ENCODE measurements around the gene RBSN. TPM values are rescaled to one million over a fixed set of nuclear protein-coding genes. Genes with fewer than 3 reads are reported as not detected.

The RBSN gene
- total RNA-seq, 4 donors from 2014 or later, result 16.0 to 25.0 (median 18.2) TPM

DNA sequence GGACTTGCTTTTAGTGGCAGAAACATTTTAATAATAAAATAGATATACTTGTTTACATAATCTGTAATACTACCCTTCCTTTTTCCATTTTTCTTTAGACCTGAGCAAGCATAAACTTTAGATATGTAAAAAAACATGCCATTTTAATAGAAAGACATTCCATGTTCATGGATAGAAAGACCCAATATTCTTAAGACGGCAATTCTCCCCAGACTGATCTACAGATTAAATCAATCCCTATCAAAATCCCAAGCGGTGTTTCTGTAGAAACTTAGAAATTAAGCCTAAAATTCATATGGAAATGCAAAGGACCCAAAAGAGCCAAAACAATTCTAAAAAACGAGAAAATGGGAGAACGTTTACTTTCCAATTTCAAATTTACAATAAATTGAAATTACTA, 45.4 kb downstream of the RBSN start:
- Histone ChIP-seq H3K27me3 (no peaks in the 10 kb centered on the region), H3K27ac (no peak overlapping the region), H3K9me3 (no peaks in the 10 kb centered on the region), H3K4me1 (no peaks in the 10 kb centered on the region), H3K36me3 (peaks cover 8 to 100% (median 26%) of the 10 kb centered on the region in 3 donors), H3K4me3 (no peak overlapping the region)
- TF ChIP-seq, protein P1, sequence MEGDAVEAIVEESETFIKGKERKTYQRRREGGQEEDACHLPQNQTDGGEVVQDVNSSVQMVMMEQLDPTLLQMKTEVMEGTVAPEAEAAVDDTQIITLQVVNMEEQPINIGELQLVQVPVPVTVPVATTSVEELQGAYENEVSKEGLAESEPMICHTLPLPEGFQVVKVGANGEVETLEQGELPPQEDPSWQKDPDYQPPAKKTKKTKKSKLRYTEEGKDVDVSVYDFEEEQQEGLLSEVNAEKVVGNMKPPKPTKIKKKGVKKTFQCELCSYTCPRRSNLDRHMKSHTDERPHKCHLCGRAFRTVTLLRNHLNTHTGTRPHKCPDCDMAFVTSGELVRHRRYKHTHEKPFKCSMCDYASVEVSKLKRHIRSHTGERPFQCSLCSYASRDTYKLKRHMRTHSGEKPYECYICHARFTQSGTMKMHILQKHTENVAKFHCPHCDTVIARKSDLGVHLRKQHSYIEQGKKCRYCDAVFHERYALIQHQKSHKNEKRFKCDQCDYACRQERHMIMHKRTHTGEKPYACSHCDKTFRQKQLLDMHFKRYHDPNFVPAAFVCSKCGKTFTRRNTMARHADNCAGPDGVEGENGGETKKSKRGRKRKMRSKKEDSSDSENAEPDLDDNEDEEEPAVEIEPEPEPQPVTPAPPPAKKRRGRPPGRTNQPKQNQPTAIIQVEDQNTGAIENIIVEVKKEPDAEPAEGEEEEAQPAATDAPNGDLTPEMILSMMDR (IDR thresholded peaks at IDR 0.05), result no peak
- no peak for TF ChIP-seq POLR2A (IDR thresholded peaks at IDR 0.05)
- DNase-seq, result no peak
- 94 to 95% methylated on average over 4 of the region's 4 CpGs for WGBS, 2 donors
- intact Hi-C loops (cut with DNase I), result no loop called here

DNA sequence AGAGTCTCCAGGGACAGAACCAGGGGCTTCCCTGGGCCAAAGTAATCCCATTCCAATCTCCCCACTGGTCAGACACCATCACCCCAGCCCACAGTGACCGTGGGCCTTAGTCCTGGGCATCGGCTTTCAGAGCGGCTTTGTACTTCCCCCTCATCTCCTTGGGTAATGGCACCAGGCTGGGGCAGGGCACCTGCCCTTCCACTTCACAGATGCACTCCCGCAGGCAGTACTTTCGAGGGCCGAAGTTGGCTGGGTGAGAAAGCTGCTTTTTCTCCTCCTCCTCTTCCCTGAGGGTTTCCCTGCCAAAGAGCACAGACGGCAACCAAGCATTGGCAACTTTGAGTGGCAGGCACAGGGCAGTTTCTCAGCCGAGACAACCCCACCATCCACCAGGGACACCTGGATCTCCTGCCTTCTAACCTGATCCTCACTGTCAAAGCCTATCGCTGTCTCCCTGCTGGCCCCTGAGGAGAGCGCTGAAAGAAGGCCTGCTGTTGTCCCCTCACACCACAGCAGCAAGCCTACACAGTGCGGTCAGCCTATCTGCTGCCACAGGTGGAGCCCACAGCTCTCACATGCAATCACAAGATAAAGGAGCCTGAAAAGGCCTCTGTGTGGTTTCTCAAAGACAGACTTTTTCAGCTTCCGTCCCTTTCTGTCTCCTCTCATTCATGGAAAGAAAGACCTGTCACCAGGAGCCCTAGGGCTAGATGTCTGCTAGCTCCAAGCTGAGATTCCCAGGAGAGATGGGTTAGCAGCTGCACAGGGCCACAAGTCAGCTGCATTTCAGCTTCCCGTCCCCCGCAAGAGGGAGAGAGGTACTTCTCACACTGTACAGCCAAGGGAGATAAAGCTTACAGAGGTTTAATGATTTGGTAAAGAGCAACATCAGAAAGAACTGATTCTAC, 46.4 kb downstream of the RBSN start:
- Histone ChIP-seq H3K9me3 (no peaks in the 10 kb centered on the region), H3K4me3 (no peak overlapping the region), H3K27ac (no peak overlapping the region), H3K4me1 (no peaks in the 10 kb centered on the region), H3K36me3 (peaks cover 8 to 100% (median 28%) of the 10 kb centered on the region in 3 donors), H3K27me3 (no peaks in the 10 kb centered on the region)
- intact Hi-C loops (cut with DNase I), result no loop called here
- TF ChIP-seq, protein P1 (IDR thresholded peaks at IDR 0.05), result no peak
- TF ChIP-seq POLR2A (IDR thresholded peaks at IDR 0.05), result no peak
- 91 to 100% methylated on average over 4 to 10 of the region's 14 CpGs for WGBS, 2 donors
- DNase-seq, result no peak

- TF ChIP-seq POLR2A (IDR thresholded peaks at IDR 0.05), result no peak
- TF ChIP-seq, protein P1 (IDR thresholded peaks at IDR 0.05), result peak; percentile 25 to 63 (median 34)
- DNase-seq, result no peak
- Histone ChIP-seq H3K9me3 (no peaks in the 10 kb centered on the region), H3K27me3 (no peaks in the 10 kb centered on the region), H3K27ac (no peak overlapping the region), H3K36me3 (peaks cover 11 to 100% (median 36%) of the 10 kb centered on the region in 3 donors), H3K4me3 (no peak overlapping the region), H3K4me1 (no peaks in the 10 kb centered on the region)
- intact Hi-C loops (cut with DNase I), result no loop called here
- WGBS, 2 donors, result no CpG with 5 or more reads among the region's 1 CpG
Measured at GRCh38 chr3:15051531-15051930, 47.4 kb downstream of the RBSN start.

DNA sequence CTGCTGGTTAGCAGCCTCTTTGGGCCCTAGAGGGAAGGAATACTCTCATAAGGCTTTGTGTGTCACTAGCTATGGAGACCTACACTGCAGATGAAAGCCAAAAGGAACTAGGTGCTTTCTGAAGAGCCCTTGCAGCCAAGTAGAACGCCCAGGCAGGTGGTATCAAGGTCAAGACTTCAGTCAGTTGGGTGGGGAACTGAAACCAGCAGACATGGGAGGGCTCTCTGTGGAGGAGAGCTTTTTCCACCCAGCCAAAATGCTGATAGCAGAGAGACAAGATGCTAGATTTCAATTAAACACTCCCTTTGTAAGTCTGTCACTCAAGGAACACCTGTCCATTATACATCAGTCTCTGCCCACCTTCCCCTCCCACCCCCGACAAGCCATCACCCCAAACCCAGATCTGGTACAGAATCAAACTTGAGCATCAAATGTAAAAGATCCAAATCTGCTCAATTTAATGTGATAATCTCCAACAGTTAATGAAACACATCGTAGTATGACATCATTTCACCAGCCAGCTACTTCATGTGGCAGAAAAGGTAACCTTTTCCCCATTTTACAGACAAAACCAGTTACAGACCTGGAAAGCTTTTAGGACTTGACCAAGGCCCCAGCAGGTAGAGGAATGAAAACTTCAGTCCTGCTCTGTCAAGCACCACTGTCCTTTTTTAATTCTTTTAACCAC, 48.4 kb downstream of the RBSN start:
- H3K4me3 ChIP-seq, result no peak overlapping the region
- no peak for DNase-seq
- no peaks in the 10 kb centered on the region for H3K9me3 ChIP-seq
- TF ChIP-seq, protein P1 (IDR thresholded peaks at IDR 0.05), result no peak
- no peak for TF ChIP-seq POLR2A (IDR thresholded peaks at IDR 0.05)
- 67 to 87% methylated on average over 3 of the region's 3 CpGs for WGBS, 2 donors
- no peaks in the 10 kb centered on the region for H3K27me3 ChIP-seq
- no peaks in the 10 kb centered on the region for H3K4me1 ChIP-seq
- peaks cover 11 to 100% (median 46%) of the 10 kb centered on the region in 3 donors for H3K36me3 ChIP-seq
- intact Hi-C loops (cut with DNase I), result no loop called here
- no peak overlapping the region for H3K27ac ChIP-seq

GRCh38 chr3:15049584-15049983, 49.4 kb downstream of the RBSN start:
- intact Hi-C loops (cut with DNase I), result no loop called here
- 95 to 100% methylated on average over 1 to 2 of the region's 2 CpGs for WGBS, 2 donors
- peaks cover 11 to 100% (median 55%) of the 10 kb centered on the region in 3 donors for H3K36me3 ChIP-seq
- no peaks in the 10 kb centered on the region for H3K4me1 ChIP-seq
- no peak for TF ChIP-seq POLR2A (IDR thresholded peaks at IDR 0.05)
- TF ChIP-seq, protein P1 (IDR thresholded peaks at IDR 0.05), result no peak
- no peak for DNase-seq
- H3K4me3 ChIP-seq, result no peak overlapping the region
- no peaks in the 10 kb centered on the region for H3K9me3 ChIP-seq
- H3K27me3 ChIP-seq, result no peaks in the 10 kb centered on the region
- no peak overlapping the region for H3K27ac ChIP-seq
